Endothelial cell (in vitro differentiated cells): Measurements from ENCODE around the gene TRAF3. TPM values are rescaled to one million over a fixed set of nuclear protein-coding genes. Genes with fewer than 3 reads are reported as not detected.
A peak's percentile ranks its signal among the peaks of the same experiment; 100 is the strongest.

Source experiments
- DNase-seq: peaks from one replicate; pipeline ENCODE4 v3.0.0; 2021; ENCODE audit warnings: low spot score
- H3K27ac Mint-ChIP-seq: one replicate; pipeline ENCODE4 v1.8.0; 2021; ENCODE audit warnings: mixed read lengths, inconsistent platforms; ENCODE audit not compliant: unreplicated experiment
- H3K27me3 Mint-ChIP-seq: one replicate; pipeline ENCODE4 v1.8.0; 2021; ENCODE audit warnings: mild to moderate bottlenecking, moderate library complexity, mixed read lengths, inconsistent platforms; ENCODE audit not compliant: unreplicated experiment
- H3K36me3 Mint-ChIP-seq: one replicate; pipeline ENCODE4 v1.8.0; 2021; ENCODE audit warnings: mild to moderate bottlenecking, low read depth, mixed read lengths, inconsistent platforms; ENCODE audit not compliant: unreplicated experiment
- H3K4me1 Mint-ChIP-seq: one replicate; pipeline ENCODE4 v1.8.0; 2021; ENCODE audit warnings: mild to moderate bottlenecking, mixed read lengths, inconsistent platforms; ENCODE audit not compliant: unreplicated experiment
- H3K4me3 Mint-ChIP-seq: one replicate; pipeline ENCODE4 v1.8.0; 2021; ENCODE audit warnings: mild to moderate bottlenecking, mixed read lengths, inconsistent platforms; ENCODE audit not compliant: unreplicated experiment
- H3K9me3 Mint-ChIP-seq: one replicate; pipeline ENCODE4 v1.8.0; 2021; ENCODE audit warnings: mixed read lengths, inconsistent platforms; ENCODE audit not compliant: unreplicated experiment
- total RNA-seq: library from RNA; stranded (reverse); fragmentation: NEBNext Ultra II Directional; extraction: Animal tissue kit (Norgen Biotek cat#: 25700); gene quantifications from one replicate; pipeline ENCODE4 v1.2.1, GENCODE V29; 2021; ENCODE audit not compliant: unreplicated experiment
- TF ChIP-seq, protein P1 (sequence below): fragments of 200-600 bp; sonication (generic); IDR thresholded peaks from one replicate; pipeline ENCODE4 v1.5.0; 2021; ENCODE audit warnings: antibody characterized with exemption; ENCODE audit not compliant: unreplicated experiment

Gene TRAF3
- total RNA-seq, 1 donor from 2014 or later = 9.7 TPM

DNA sequence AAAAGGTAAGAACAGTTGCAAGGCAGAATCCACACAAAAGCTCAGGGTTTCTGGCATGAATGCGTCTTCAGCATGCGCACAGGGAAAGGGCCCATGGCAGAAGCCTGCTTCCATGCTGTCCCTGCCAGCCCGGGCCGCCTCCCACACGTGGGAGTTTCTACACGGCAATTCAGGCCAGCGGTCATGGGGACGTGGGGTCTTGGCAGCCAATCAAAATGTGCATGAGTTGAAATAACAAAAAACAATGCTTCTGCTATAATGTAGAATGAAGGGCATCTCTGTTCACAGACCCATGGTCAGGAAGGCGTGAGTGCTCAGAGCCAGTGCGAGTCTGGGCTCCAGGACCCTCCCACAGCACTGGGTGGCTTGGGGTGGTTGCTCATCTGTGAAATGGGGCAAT is 173.8 kb downstream of the TRAF3 start:
- Mint-ChIP-seq H3K4me3 (peak overlapping the region; percentile 71), H3K27me3 (peaks cover 27% of the 10 kb centered on the region), H3K4me1 (no peaks in the 10 kb centered on the region), H3K36me3 (peaks cover 56% of the 10 kb centered on the region), H3K27ac (no peak overlapping the region), H3K9me3 (no peaks in the 10 kb centered on the region)
- TF ChIP-seq, protein P1, sequence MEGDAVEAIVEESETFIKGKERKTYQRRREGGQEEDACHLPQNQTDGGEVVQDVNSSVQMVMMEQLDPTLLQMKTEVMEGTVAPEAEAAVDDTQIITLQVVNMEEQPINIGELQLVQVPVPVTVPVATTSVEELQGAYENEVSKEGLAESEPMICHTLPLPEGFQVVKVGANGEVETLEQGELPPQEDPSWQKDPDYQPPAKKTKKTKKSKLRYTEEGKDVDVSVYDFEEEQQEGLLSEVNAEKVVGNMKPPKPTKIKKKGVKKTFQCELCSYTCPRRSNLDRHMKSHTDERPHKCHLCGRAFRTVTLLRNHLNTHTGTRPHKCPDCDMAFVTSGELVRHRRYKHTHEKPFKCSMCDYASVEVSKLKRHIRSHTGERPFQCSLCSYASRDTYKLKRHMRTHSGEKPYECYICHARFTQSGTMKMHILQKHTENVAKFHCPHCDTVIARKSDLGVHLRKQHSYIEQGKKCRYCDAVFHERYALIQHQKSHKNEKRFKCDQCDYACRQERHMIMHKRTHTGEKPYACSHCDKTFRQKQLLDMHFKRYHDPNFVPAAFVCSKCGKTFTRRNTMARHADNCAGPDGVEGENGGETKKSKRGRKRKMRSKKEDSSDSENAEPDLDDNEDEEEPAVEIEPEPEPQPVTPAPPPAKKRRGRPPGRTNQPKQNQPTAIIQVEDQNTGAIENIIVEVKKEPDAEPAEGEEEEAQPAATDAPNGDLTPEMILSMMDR = no peak
- no peak for DNase-seq

- Mint-ChIP-seq H3K27ac (no peak overlapping the region), H3K4me3 (no peak overlapping the region), H3K27me3 (peaks cover 22% of the 10 kb centered on the region), H3K36me3 (peaks cover 54% of the 10 kb centered on the region), H3K4me1 (no peaks in the 10 kb centered on the region), H3K9me3 (no peaks in the 10 kb centered on the region)
- TF ChIP-seq, protein P1 = no peak
- no peak for DNase-seq
Measured at GRCh38 chr14:102951799-102952198, 174.6 kb downstream of the TRAF3 start.

- Mint-ChIP-seq H3K27ac (no peak overlapping the region), H3K36me3 (peaks cover 51% of the 10 kb centered on the region), H3K27me3 (peaks cover 22% of the 10 kb centered on the region)
Measured at GRCh38 chr14:102952276-102952675, 175.0 kb downstream of the TRAF3 start.

DNA sequence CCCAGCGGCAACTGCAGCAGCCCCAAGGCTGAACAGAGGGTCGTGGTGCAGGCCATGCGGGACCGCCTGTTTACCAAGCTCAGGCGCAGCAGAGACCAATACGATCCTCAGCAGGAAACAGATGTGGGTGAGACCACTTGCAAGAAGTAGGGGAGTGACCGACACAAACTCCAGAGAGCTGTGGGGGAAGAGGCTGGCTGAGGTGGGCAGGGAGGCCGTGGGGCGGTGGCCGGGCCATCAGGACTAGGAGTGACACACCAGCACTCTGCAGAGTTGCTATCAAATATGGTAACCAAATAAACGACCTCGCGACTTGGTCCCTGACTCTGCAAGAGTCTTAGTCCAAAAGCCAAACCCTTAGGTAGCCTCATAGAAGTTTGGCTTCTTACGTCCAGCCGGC is 175.9 kb downstream of the TRAF3 start:
- H3K9me3 Mint-ChIP-seq = no peaks in the 10 kb centered on the region
- H3K4me1 Mint-ChIP-seq = no peaks in the 10 kb centered on the region
- no peak for DNase-seq
- TF ChIP-seq, protein P1 = no peak
- peaks cover 52% of the 10 kb centered on the region for H3K36me3 Mint-ChIP-seq
- H3K27me3 Mint-ChIP-seq = peaks cover 19% of the 10 kb centered on the region
- no peak overlapping the region for H3K4me3 Mint-ChIP-seq
- no peak overlapping the region for H3K27ac Mint-ChIP-seq

More at GRCh38 chr14:102952276-102952675, 175.0 kb downstream of the TRAF3 start:
- DNase-seq = no peak
- TF ChIP-seq, protein P1 = no peak
- no peaks in the 10 kb centered on the region for H3K4me1 Mint-ChIP-seq
- no peak overlapping the region for H3K4me3 Mint-ChIP-seq
- no peaks in the 10 kb centered on the region for H3K9me3 Mint-ChIP-seq

DNA sequence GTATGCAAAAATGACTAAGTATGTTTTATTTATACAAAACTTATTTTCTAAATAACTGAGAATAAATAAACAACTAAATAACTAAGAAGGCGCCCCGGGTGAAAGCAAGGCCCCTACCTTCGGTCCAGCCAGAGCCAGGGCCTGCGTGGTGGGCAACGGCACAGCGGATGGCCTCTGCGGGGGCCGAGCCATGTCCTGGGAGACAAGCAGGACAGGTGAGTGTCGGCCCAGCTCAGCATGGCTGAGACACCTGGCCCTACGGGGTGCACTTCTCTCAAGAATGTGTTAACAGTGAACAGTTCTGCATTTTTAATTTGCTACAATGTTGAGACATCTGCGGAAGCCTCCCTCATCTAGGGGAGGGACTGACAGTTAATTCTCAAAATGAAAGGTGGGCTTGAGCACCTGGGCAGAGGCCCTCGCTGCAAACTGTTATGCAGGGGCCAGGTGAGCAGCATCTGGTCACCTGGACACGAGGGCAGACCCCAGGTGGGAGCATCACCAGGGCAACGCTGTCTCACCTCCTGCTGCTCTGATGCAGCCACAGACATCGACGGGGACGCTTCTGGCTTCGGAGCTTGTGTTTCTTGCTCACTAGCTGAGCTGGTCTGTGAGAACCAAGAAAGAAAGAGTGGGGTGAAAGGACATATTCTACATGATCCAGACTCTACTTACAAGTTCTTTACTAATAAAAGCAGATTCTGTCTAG is 177.0 kb downstream of the TRAF3 start:
- Mint-ChIP-seq H3K9me3 (no peaks in the 10 kb centered on the region), H3K4me3 (no peak overlapping the region), H3K27me3 (peaks cover 19% of the 10 kb centered on the region), H3K4me1 (no peaks in the 10 kb centered on the region), H3K27ac (no peak overlapping the region), H3K36me3 (peaks cover 51% of the 10 kb centered on the region)
- no peak for DNase-seq
- TF ChIP-seq, protein P1 = no peak
